GM12892 (cell line): ENCODE measurements around the gene CYB561A3.

ENCODE experiments used
- DNase-seq: peaks from one replicate; pipeline ENCODE4 v3.0.0; 2011; ENCODE audit not compliant: insufficient read length
- FAIRE-seq: peaks from 2 replicates; lab custom pipeline; 2011; peaks lifted over from hg19 to GRCh38; lab: Jason Lieb, UNC
- POLR2A ChIP-seq: IDR thresholded peaks from 2 replicates; pipeline ENCODE4 v1.6.1; 2011; ENCODE audit warnings: low read depth, low read length, control low read depth
- POLR2AphosphoS5 ChIP-seq: IDR thresholded peaks from 2 replicates; pipeline ENCODE4 v1.6.1; 2011; ENCODE audit warnings: low read depth, low read length, control low read depth
- TAF1 ChIP-seq: IDR thresholded peaks from 2 replicates; pipeline ENCODE4 v1.6.1; 2011; ENCODE audit warnings: low read depth, mild to moderate bottlenecking, control low read depth, low read length, borderline replicate concordance

Gene CYB561A3

DNA sequence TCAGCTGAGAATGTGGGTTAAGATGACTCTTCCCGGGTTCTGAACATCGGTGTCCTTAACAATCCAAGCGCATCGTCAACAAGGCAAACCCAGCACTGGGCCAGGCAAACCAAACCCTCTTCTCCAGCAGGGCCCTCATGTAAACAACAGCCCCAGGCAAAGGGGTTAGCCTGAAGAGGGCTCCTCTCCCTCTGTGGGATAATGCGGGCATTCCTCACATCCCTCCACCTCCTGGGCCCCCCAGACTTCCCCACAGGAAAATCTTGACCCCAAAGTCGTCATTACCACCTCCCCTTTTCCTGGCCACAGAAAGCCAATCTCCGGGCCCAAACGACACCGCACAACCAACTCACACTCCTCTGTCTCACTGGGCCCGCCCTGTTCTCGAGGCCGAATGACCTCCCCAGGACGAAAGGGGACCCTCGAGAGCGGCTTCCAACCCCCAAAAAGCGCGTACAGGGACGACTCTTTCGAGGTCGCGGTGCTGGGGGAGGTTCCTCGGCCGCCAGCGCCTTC lies 29.3 kb downstream of the CYB561A3 start:
- no peak for FAIRE-seq
- no peak for DNase-seq
- TF ChIP-seq TAF1 (no peak), POLR2AphosphoS5 (no peak), POLR2A (no peak)

DNA sequence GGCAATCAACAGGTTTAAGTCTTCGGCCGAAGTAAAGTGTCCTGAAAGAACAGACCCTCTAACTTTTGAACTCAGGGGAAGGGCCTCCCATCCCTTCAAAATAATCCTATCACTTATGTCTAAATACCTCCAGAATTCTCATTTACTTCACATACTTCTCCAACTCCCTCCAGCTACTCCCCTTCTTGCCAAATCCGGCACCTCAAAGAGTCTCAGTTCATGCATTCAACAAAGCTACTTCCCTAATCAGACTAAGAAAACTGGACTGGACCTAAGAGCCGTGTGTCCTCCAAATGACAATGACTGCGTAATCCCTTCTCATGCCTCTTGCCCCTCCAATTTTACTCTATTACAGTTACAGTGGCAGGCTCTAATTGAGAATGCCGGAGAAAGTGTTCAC lies 30.0 kb downstream of the CYB561A3 start:
- no peak for TF ChIP-seq TAF1
- no peak for TF ChIP-seq POLR2AphosphoS5
- TF ChIP-seq POLR2A, result no peak
- no peak for DNase-seq
- FAIRE-seq, result no peak

DNA sequence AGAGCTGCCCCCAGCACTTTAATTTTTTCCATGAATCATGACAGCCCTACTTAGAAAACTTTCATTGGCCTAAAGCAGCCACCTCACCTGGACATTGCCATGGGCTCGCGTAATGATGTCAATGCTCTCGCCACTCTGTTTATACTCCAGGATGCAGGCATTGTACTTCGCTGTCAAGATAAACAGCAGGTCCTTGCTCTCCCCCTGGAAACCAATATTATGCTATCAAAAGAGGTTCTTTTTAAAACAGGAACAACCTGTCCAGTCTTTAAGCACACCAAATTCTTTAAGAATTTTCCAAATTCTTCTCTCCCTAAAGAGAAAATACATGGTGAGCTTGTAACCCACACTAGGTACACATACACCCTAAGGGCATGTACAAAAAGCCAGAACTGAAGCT lies 31.8 kb downstream of the CYB561A3 start:
- FAIRE-seq, result no peak

DNA sequence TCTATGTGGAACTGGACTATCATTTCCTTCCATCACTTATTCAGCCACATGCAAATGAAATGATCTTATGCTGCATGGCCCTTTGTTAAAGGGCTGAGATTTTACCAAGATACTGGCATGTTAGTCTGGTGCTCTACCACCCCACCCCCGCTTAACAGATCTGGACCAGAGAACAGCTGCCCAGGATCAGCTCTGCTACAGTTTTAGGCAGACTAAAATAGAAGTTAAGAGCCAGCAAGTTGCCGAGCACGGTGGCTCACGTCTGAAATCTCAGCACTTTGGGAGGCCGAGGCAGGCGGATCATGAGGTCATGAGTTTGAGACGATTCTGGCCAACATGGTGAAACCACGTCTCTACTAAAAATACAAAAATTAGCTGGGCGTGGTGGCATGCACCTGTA lies 33.3 kb downstream of the CYB561A3 start:
- TF ChIP-seq POLR2AphosphoS5 (no peak), TAF1 (no peak), POLR2A (no peak)
- FAIRE-seq (no peak), DNase-seq (no peak)

More for the DNA sequence above, 31.8 kb downstream of the CYB561A3 start:
- no peak for DNase-seq
- no peak for TF ChIP-seq POLR2AphosphoS5
- no peak for TF ChIP-seq POLR2A
- no peak for TF ChIP-seq TAF1

DNA sequence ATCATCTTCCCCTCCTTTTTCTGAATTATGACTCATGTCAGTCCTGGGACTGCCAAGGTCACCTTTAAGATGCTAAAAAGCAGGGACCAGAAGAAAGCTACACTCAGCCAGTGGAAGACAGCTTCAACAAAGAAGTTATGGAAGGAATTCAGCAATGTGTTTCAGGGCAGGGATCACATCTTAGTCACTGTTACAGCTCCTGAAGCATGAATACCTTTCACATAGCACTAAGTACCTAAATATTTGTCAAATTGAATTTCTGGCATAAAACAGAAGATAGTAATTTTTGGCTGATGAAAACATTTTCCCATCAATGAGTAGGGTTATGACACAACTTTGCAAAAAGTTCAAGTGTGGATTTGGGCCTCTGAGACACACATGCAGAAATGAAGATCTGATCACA lies 34.0 kb downstream of the CYB561A3 start:
- TF ChIP-seq POLR2A (no peak), TAF1 (no peak), POLR2AphosphoS5 (no peak)
- DNase-seq (no peak), FAIRE-seq (no peak)

DNA sequence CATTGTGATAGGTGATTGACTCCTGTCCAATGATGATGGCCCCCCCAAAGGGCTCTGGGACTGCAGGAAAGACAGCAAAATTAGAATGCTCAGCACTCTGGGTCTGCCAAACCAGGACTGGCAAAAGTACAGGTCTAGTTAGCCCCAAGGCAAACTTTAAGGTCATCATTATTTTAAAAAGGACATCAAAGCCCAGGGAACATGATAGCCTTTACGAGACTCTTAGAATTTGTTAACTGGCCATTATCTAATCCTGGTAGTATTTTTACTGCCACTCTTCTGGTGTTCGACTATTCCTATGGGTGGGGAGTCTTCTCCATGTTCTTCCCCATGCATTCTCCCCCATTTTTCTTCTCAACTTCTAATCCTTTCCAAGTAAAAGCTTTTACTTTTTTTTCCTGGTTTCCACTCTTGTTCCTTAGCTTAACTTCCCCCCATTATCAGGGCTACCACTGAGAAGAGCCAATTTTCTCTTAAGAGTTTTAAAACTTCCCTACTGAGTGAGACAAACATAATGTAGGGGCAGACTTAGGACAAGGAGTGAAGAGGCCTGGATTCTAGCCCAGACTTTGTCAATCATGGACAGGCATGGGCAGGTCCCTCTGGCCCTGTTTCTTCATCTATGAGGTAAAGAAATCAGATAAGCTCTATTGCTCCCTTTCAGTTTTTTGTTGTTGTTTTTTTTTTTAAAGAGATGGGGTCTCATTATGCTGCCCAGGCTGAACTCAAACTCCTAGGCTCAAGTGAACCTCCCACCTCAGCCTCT lies 35.9 kb downstream of the CYB561A3 start:
- no peak for FAIRE-seq
- DNase-seq, result no peak
- no peak for TF ChIP-seq POLR2AphosphoS5
- no peak for TF ChIP-seq POLR2A
- TF ChIP-seq TAF1, result no peak

DNA sequence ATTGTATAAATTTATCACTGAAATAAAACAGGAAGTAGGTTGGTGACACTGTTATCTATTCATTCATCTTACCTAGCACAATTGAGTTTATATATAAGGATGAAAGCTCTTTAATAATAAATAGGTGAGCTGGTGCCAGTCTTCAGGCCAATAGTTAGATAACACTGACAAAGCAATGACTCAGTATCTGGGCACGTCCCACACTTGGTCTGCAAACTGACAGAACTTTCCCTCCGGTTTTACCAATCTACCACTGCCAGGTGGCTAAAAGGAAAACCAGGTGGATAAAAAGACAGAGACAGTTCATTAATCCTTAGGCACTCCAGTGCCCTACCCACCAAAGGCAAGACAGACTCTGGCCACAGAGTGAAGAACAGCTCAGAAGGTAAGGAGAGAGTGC lies 46.4 kb downstream of the CYB561A3 start:
- TF ChIP-seq POLR2AphosphoS5 (no peak), POLR2A (no peak), TAF1 (no peak)
- FAIRE-seq (no peak), DNase-seq (no peak)

DNA sequence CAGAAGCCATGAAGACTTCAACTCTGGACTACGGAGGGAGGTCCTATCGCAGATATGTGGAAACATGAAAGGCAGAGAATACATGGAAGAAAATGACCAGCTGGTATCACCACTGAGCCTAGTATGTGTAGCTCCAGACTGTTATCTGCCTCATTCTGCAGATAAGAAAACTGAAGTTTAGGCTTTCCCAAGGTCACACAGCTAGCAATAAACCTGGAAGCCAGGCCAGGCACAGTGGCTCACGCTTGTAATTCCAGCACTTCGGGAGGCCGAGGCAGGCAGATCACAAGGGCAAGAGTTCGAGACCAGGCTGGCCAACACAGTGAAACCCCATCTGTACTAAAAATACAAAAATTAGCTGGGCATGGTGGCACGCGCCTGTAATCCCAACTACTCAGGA lies 50.9 kb downstream of the CYB561A3 start:
- no peak for FAIRE-seq
- DNase-seq, result no peak
- TF ChIP-seq POLR2A (no peak), POLR2AphosphoS5 (no peak), TAF1 (no peak)

DNA sequence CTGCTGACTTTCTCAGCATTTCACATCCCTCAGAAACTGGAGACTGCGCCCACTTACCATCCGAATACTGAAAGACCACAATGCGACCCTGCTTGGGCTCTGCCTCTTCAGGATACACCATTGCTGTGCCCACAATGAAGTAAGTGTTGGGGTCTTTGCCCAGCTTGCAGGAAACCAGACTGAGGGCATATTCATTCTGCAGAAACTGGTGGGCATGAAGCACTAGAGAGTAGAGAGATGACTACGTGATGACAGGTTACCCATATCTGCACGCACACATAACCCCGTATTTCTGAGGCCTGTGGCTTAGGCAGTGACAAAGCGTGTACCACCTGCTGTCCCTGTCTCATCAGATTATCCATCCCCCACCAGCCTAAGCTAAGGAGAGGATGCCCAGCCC lies 51.9 kb downstream of the CYB561A3 start:
- TF ChIP-seq TAF1 (no peak), POLR2A (no peak), POLR2AphosphoS5 (no peak)
- DNase-seq (no peak), FAIRE-seq (no peak)

DNA sequence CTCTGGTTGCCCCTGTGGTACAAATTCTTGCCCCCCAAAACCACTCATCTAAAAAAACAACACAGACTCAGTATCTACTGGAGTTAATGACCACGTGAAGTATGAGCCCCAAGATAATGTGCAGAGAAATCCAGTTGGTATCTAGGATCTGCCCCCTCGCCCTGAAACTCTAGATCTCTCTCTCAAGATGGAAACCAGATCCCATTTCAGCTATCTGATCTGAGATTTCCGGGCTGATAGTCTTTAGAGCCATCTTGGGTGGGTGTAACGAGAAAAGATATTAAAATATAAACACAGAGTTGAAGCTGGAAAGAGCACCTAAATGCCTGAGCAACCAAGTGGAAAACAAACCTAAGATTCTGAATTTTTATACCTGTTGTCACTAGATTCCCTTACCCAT lies 52.5 kb downstream of the CYB561A3 start:
- no peak for FAIRE-seq
- no peak for TF ChIP-seq POLR2AphosphoS5
- no peak for TF ChIP-seq TAF1
- TF ChIP-seq POLR2A, result no peak
- DNase-seq, result no peak

DNA sequence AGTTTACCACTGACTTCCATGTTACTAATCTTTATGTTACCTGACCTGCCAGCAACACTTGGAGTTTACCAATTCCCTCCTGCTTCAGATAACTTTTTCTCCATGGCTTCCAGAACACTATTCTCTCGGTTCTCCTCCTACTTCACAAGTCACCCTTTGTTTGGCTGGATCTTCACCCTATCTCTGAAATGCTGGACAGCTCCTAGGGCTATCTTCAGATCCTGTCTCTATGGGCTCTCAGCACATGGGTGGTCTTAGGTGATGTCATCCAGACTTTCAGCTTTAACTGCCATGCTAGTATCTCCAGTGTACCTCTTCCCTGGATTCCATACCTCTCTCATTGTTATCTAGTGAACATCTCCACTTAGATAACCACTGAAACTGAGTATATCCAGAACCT lies 54.3 kb downstream of the CYB561A3 start:
- FAIRE-seq (no peak), DNase-seq (no peak)
- TF ChIP-seq TAF1 (no peak), POLR2AphosphoS5 (no peak), POLR2A (no peak)

DNA sequence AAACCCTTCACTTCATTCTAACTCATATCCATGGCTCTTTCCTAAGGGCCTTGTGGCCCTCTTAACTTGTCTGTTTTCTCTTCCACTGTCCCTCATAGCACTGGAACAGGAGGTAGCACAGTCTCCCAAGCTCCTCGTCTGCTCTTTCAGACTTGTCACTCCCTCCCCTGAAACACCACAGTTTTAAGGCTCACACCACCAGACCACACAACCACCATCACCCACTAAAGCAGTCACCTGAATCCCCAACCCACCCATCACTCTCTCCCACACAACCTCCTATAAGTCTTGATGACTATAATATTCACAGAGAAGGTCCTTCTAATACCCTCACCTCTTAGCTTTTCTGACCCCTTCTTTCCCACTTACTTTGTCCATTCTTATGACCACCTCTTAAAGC lies 55.5 kb downstream of the CYB561A3 start:
- DNase-seq (no peak), FAIRE-seq (no peak)
- no peak for TF ChIP-seq POLR2AphosphoS5
- TF ChIP-seq TAF1, result no peak
- no peak for TF ChIP-seq POLR2A
